CD4-positive, alpha-beta T cell (primary cell): ENCODE results near the gene KIF2A. TPM values are rescaled to one million over a fixed set of nuclear protein-coding genes. Genes with fewer than 3 reads are reported as not detected.
A peak's percentile ranks its signal among the peaks of the same experiment; 100 is the strongest.

Experiments used
- ATAC-seq: fragments of 200-7000 bp; cut with Tn5 transposase; one replicate; pipeline ENCODE4 v1.10.0; 2022; ENCODE audit warnings: mild to moderate bottlenecking; ENCODE audit not compliant: poor library complexity
- CTCF ChIA-PET: fragments of 350-600 bp; sonication (Branson Sonifier 250); formaldehyde crosslinking; loops from one replicate; lab custom pipeline; 2021; ENCODE audit warnings: antibody characterized with exemption, inconsistent platforms; lab: Charles Lee
- POLR2A ChIA-PET: fragments of 350-600 bp; sonication (Branson Sonifier 250); formaldehyde crosslinking; loops from one replicate; lab custom pipeline; 2021; ENCODE audit warnings: antibody characterized with exemption, inconsistent platforms; lab: Charles Lee
- DNase-seq, 14 experiments: peaks; one replicate each; pipeline ENCODE4 v3.0.0-alpha.2; 2013 to 2020; ENCODE audit warnings: mixed read lengths in 2 of 14
- H3K27ac ChIP-seq, 2 donors: one replicate each; pipeline versions ENCODE4 v1.5.1 to v1.7.0; 2013; ENCODE audit warnings: low read length in 2 of 2, low read depth in 1 of 2, mild to moderate bottlenecking in 1 of 2
- H3K27me3 ChIP-seq, 2 experiments: 1 replicate in 1 of 2; 2 replicates in 1 of 2; pipeline versions ENCODE4 v1.6.1 to v1.7.0; 2013; ENCODE audit warnings: low read length in 2 of 2, control low read depth in 1 of 2, mild to moderate bottlenecking in 1 of 2, moderate library complexity in 1 of 2; ENCODE audit not compliant: insufficient read depth in 2 of 2, control insufficient read depth in 1 of 2
- H3K36me3 ChIP-seq: one replicate; pipeline ENCODE4 v1.6.1; 2013; ENCODE audit warnings: low read length, control low read depth; ENCODE audit not compliant: insufficient read depth
- H3K4me1 ChIP-seq: one replicate; pipeline ENCODE4 v1.6.1; 2013; ENCODE audit warnings: low read length, control low read depth; ENCODE audit not compliant: insufficient read depth
- H3K4me3 ChIP-seq: one replicate; pipeline ENCODE4 v1.5.1; 2013; ENCODE audit warnings: mild to moderate bottlenecking, low read length, moderate library complexity
- H3K9me3 ChIP-seq, 2 experiments: 1 replicate in 1 of 2; 2 replicates in 1 of 2; pipeline versions ENCODE4 v1.6.1 to v1.7.0; 2013; ENCODE audit warnings: low read length in 2 of 2, mild to moderate bottlenecking in 2 of 2, control low read depth in 1 of 2, moderate library complexity in 1 of 2; ENCODE audit not compliant: control insufficient read depth in 1 of 2, insufficient read depth in 1 of 2
- H3K27ac Mint-ChIP-seq: one replicate; pipeline ENCODE4 v1.8.0; 2020; ENCODE audit warnings: mixed read lengths
- H3K27me3 Mint-ChIP-seq: one replicate; pipeline ENCODE4 v1.8.0; 2021; ENCODE audit warnings: mixed read lengths
- H3K36me3 Mint-ChIP-seq: one replicate; pipeline ENCODE4 v1.8.0; 2021; ENCODE audit warnings: low read depth, mixed read lengths
- H3K4me1 Mint-ChIP-seq: one replicate; pipeline ENCODE4 v1.8.0; 2021; ENCODE audit warnings: low read depth, mixed read lengths
- H3K4me3 Mint-ChIP-seq: one replicate; pipeline ENCODE4 v1.8.0; 2020; ENCODE audit warnings: mild to moderate bottlenecking, mixed read lengths
- H3K9me3 Mint-ChIP-seq: one replicate; pipeline ENCODE4 v1.8.0; 2020; ENCODE audit warnings: mixed read lengths
- intact Hi-C, 2 experiments: fragments of 100-400 bp; cut with DNase I in 1 of 2; cut with micrococcal nuclease in 1 of 2; formaldehyde crosslinking; loops; one replicate each; pipeline versions ENCODE4 v1.15.1 to v1.9.0; 2023 to 2025; cut with DNase I, micrococcal nuclease
- total RNA-seq, 174 experiments: library from RNA in 2 of 174; stranded (reverse) in 2 of 174; gene quantifications; one replicate each; pipeline ENCODE4 v1.2.3 and lab custom pipeline; 2021 to 2026
- TF ChIP-seq, protein P1 (sequence below): fragments of 200-600 bp; IDR thresholded peaks from one replicate; pipeline ENCODE4 v1.8.0; 2022; ENCODE audit warnings: antibody characterized with exemption, mild to moderate bottlenecking

The KIF2A gene
- total RNA-seq, 2 experiments from 2014 or later = 78.4 to 81.8 TPM

- intact Hi-C loops = loop anchor here in 1 of 2 experiments (10.0 kb wide), 1 partner anchor 50 kb away; no protein-coding TSS in a partner anchor
- H3K4me3 Mint-ChIP-seq = no peak overlapping the region
- CTCF ChIA-PET = no interaction called here
- TF ChIP-seq, protein P1, sequence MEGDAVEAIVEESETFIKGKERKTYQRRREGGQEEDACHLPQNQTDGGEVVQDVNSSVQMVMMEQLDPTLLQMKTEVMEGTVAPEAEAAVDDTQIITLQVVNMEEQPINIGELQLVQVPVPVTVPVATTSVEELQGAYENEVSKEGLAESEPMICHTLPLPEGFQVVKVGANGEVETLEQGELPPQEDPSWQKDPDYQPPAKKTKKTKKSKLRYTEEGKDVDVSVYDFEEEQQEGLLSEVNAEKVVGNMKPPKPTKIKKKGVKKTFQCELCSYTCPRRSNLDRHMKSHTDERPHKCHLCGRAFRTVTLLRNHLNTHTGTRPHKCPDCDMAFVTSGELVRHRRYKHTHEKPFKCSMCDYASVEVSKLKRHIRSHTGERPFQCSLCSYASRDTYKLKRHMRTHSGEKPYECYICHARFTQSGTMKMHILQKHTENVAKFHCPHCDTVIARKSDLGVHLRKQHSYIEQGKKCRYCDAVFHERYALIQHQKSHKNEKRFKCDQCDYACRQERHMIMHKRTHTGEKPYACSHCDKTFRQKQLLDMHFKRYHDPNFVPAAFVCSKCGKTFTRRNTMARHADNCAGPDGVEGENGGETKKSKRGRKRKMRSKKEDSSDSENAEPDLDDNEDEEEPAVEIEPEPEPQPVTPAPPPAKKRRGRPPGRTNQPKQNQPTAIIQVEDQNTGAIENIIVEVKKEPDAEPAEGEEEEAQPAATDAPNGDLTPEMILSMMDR = no peak
- Histone ChIP-seq H3K4me1 (peaks cover 15% of the 10 kb centered on the region), H3K9me3 (peaks cover 0 to 4% of the 10 kb centered on the region in 2 experiments), H3K36me3 (no peaks in the 10 kb centered on the region), H3K27me3 (no peaks in the 10 kb centered on the region), H3K27ac (no peak overlapping the region), H3K4me3 (no peak overlapping the region)
- POLR2A ChIA-PET = interaction anchor here (0.6 to 2.0 kb wide), 4 partner anchors 10 to 21 kb away, joined by 3 to 12 read pairs (median 5); partner anchors contain the start of gene KIF2A
- H3K27ac Mint-ChIP-seq = no peak overlapping the region
- no peaks in the 10 kb centered on the region for H3K36me3 Mint-ChIP-seq
- H3K9me3 Mint-ChIP-seq = no peaks in the 10 kb centered on the region
- DNase-seq (peak in 4 of 14 experiments; percentile 4 to 67 (median 36)), ATAC-seq (peak; percentile 39)
- peaks cover 59% of the 10 kb centered on the region for H3K4me1 Mint-ChIP-seq
- no peaks in the 10 kb centered on the region for H3K27me3 Mint-ChIP-seq
Observed at GRCh38 chr5:62284946-62285891, 20.8 kb upstream of the KIF2A start.

- TF ChIP-seq, protein P1 = no peak
- peaks cover 68% of the 10 kb centered on the region for H3K4me1 Mint-ChIP-seq
- intact Hi-C loops = loop anchor here in 1 of 2 experiments (10.0 kb wide), 1 partner anchor 52 kb away; no protein-coding TSS in a partner anchor
- H3K27ac ChIP-seq = no peak overlapping the region
- no peak overlapping the region for H3K4me3 ChIP-seq
- no peak for ATAC-seq
- H3K4me3 Mint-ChIP-seq = peak overlapping the region; percentile 18
- CTCF ChIA-PET = no interaction called here
- H3K27me3 Mint-ChIP-seq = no peaks in the 10 kb centered on the region
- no peaks in the 10 kb centered on the region for H3K27me3 ChIP-seq
- peaks cover 27% of the 10 kb centered on the region for H3K4me1 ChIP-seq
- POLR2A ChIA-PET = interaction anchor here (2.0 to 2.2 kb wide), 2 partner anchors 11 to 19 kb away, joined by 12 read pairs; partner anchors contain the start of gene KIF2A
- H3K9me3 ChIP-seq = peaks cover 0 to 4% of the 10 kb centered on the region in 2 experiments
- H3K27ac Mint-ChIP-seq = peak overlapping the region; percentile 4
- no peaks in the 10 kb centered on the region for H3K36me3 ChIP-seq
- peak in 3 of 14 experiments; percentile 17 to 30 (median 17) for DNase-seq
- no peaks in the 10 kb centered on the region for H3K36me3 Mint-ChIP-seq
- no peaks in the 10 kb centered on the region for H3K9me3 Mint-ChIP-seq
Observed at GRCh38 chr5:62286834-62287233, 19.2 kb upstream of the KIF2A start.

DNA sequence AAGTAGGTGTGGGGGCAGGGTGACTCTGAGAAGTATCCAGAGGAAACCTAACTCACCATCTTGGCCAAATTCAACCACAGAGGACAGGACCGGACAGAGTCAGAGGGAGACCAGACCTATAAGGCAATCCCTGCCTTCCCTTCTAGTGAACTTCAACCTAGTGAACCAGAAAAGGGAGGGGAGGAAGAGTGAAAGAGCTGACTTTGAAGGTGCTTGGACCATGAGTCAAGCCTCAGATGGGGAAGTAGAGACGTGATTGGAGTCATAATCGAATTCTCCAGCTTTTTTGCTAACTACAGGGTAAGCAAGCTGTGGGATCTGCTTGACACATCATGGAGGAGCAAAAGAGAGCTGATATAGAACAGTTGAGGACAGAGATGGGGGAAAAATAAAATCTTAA is 18.8 kb upstream of the KIF2A start:
- Mint-ChIP-seq H3K4me1 (peaks cover 72% of the 10 kb centered on the region), H3K36me3 (no peaks in the 10 kb centered on the region), H3K27ac (peak overlapping the region; percentile 4), H3K9me3 (no peaks in the 10 kb centered on the region), H3K4me3 (no peak overlapping the region), H3K27me3 (no peaks in the 10 kb centered on the region)
- ChIA-PET POLR2A (interaction anchor here (2.0 to 2.2 kb wide), 2 partner anchors 11 to 18 kb away, joined by 12 read pairs; partner anchors contain the start of gene KIF2A), CTCF (no interaction called here)
- TF ChIP-seq, protein P1 = no peak
- ATAC-seq = no peak
- DNase-seq = no peak
- Histone ChIP-seq H3K27me3 (no peaks in the 10 kb centered on the region), H3K27ac (no peak overlapping the region), H3K9me3 (peaks cover 0 to 4% of the 10 kb centered on the region in 2 experiments), H3K4me3 (no peak overlapping the region), H3K4me1 (peaks cover 31% of the 10 kb centered on the region), H3K36me3 (no peaks in the 10 kb centered on the region)
- intact Hi-C loops = loop anchor here in 1 of 2 experiments (10.0 kb wide), 1 partner anchor 52 kb away; no protein-coding TSS in a partner anchor
